Activated CD8-positive, alpha-beta memory T cell treated with anti-CD3 and anti-CD28 coated beads, Interleukin-2, amount 50 U/mL, for 24 hours (primary cell): Measurements from ENCODE around the gene DUOXA2.
"Not testable (repeated sequence)": the region's sequence is repeated elsewhere in the genome, so short reads cannot be mapped to it uniquely, and the experiment has no call there.

ENCODE experiments used
- DNase-seq: peaks from one replicate; pipeline ENCODE4 v3.0.0-alpha.2; 2020; ENCODE audit errors: extremely low read depth

The DUOXA2 gene

DNA sequence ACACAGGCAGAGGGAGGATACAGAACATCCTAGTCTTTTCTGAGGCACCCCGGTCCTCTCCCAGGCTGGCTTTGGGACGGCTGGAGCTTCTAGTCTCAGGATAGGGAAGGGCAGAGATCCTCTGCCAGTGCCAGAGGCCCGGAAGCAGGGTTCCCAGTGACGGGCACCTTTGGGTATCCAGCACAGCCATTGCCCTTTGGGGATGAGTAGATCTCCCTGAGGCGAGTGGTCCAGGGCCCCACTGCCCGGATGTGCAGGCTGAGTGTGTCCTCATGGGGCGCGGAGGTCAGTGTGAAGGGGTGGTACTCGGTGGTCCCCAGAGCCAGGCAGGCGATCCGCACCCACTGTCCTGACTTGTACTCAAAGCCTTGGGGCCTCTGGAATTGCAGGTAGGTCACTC lies 18.5 kb upstream of the DUOXA2 start:
- no peak for DNase-seq

DNA sequence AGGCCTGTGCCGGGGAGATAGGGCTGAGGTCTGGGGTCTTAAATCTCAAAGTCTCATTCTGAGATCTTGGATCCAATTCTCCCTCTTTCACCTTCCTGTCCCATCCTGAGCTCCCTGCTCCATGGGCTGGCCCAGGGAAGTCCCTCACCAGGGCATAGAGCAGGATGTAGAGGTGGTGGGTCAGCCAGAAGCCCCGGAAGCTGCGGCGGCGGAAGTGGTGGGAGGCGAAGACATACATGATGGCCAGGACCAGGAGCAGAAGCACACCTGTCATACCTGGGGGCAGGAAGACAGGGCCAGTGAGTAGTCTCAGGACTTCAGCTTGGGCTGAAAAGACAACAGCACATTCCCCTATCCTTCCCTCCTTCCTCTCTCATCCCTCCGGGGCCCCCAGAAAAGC lies 16.7 kb upstream of the DUOXA2 start:
- no peak for DNase-seq

DNA sequence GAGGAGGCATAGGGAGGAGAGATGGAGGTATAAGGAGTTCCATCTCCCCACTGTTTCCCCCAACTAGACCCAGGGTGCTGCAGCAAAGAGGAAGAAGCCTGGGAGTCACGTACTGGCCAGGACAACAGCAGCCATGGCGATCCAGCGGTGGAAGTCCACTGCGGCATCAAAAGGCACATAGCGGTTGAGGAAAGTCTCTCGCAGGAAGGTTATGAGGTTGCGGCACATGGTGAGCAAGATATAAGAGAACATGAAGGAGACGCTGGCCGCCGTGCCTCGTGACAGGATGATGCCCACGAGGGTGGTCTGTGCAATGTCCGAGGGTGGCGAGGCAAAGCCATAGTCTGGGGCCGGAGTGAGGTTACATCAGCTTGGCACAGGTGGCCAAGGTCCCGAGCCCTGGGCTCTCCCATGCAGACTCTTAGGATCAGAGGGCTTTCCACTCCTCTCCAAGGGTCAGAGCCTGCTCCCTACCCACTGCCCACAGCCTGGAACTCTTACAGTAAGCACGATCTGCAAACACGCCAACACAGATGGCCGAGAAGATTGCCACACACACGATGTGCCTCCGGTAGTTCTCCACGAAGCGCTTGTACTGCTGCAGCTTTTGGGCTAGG lies 14.5 kb upstream of the DUOXA2 start:
- DNase-seq: no peak

DNA sequence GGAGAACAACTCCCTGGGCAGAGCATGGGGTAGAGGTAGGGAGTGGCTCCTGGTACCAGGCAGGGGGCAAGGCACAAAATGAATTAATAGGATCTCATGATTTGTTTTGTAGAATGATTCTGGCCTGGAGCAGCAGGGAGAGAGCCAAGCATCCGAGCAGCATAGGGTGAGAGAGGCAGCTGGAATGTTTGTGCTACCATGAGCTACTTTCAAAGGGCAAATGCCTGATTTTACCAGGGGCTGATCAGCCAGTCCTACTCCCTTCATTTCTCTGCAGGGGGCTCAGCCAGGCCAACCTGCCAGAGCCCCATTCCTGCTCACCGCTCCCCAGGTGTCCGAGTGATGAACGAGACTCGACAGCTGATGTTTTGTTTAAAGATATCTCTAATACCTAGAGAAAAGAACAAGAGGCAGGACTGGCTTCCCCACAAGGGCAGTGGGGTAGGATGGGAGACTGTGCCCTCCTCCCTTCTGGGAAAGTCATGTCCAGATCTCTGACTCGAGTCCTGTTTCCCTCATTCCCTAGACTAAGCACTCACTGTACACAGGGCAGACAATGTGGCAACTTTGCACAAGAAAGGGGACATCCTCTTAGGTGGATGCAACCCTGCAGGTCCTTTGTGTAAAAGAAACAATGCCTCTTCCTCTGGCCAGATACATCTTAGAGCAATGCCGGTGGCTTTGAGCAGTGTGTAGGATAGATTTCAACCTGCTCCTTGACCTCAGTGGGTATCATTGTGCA lies 13.1 kb upstream of the DUOXA2 start:
- DNase-seq: no peak

DNA sequence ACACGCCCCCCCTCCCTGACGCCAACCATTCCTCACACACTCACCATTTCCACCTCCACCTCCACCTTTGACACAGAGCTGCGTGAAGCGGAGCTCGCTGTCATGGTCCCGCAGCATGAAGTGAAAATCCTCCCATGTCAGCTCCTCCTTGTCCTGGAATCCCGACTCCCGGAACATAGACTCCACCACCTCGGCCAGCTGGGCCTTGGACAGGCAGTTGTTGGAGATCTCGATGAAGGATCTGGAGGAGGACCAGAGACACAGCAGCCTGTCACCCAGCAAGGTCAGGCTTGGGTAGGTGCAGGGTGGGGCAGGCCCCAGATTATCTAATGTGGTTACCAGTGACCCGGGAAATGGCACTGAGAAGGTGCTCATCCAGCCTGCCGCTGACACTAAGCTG lies 12.4 kb upstream of the DUOXA2 start:
- no peak for DNase-seq

DNA sequence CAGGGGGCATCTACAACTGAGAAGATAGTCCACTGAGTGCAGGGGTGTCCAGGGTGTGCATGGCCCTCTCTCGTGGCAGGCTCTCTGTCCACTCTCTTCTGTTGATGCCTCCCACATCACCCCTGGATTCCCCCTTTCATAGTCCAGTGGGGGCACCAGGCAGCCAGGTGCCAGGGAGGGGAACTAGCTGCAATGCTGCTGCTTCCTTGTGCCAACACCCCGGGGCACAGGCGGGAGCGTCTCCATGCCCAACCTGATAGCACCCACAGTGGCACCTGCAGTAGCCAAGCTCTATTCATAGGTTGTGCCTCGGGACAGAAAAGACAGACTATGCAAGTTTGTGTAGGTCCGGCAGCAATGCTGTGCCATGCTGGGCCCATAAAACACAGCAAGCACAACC lies 11.9 kb upstream of the DUOXA2 start:
- no peak for DNase-seq

DNA sequence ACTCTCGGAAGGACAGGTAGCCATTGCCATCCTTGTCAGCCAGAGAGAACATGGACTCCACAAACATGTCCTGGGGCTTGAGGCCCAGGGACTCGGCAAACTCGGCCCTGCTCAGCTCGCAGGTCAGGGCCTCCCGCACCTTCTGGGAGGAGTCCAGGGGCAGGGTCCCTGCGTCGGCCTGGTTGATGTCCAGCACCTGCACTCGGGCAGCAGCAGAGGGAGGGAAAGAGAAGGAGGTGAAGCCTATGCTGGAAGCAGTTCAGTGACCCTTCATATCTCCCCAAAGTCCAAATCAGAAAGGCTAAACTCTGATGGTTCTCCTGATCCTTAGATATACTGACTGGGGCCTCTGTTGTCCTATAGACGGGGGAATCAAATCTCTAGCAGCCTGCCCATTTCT lies 10.0 kb upstream of the DUOXA2 start:
- not testable (repeated sequence) for DNase-seq

DNA sequence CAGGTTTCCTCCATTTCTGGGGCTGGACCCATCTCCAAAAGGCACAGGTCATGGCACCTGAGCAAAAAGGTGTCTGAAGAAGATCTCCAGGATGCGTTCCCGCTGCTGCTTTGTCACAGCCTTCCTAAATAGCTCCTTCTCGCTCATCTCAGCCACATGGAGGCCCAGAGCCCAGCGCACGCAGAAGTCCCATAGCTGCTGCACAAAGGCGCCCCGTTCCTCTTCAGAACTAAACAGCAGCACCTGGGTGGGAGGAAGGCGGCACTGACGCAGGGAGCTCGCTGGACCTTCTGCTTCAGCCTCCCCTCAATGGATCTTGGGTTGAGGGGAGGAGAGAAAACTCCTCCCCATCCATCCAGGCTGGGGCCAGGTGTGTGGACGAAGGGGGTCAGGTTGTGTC lies 8.5 kb upstream of the DUOXA2 start:
- no peak for DNase-seq

DNA sequence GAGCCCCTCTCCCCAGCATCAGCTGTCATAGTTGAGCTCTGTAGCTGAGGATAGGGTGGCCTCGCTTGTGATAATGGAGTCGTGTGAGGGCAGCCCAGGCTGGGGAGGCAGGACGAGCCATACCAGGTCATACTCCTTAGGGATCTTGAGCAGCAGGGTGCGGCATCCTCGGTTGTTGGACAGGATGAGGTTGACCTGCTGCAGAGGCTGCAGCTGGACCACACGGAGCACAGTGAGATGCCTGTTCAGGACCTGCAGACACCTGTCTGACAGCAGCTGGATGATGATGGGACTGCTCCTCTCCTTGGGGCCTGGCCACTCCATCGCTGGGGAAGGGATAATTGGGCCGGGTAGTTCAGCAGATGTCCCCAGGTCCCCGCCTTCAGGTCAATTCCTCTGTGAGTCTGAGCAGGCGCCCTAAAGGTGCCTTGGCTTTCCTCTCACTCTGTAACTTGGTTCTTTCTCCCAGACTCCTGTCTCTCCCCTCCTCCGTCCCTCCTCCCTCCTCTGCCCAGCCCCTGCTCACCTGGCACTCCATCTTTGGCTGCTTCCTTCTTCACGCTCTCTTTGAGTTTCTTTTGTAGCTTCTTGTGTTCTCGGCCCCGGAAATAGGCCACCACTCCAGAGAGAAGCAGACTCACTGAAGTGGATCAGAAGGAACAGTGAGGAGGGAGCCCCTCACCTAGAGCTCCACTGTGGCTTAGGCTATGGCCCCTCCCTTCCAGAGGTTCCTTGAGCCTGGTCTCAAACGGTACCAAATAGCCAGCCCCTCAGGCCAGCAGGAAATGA lies 7.9 kb upstream of the DUOXA2 start:
- DNase-seq: no peak

DNA sequence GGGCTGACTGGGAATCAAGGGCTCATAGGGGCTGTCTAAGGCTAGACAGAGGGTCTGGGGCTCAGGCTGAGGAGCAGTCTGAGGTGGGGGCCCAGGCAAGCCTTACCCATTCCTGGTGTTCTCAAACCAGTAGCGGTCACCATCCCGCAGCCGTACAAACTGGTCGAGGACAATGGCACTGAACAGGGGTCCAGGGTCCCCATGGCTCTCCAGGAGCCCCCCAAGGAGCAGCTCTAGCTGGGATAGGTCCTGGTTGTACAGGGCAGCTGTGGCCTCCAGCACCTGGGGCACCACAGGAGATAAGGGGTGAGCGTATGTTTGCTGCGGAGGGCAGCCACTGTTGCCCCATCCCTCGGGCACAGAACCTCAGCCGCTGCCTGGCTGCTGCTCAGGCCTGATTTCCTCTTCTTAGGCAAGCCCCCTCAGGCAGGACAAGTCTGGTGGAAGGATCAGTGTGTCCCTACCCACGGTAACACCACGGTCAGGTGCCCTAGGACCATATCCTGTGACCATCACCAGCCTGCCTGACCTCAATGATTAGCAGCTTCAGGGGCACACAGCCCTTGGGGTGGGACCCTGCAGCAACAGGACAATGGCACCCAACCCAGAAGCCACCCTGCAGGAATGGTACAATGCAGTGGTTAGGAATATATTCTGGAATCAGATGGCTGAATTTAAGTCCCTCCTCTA lies 6.0 kb upstream of the DUOXA2 start:
- DNase-seq: no peak

DNA sequence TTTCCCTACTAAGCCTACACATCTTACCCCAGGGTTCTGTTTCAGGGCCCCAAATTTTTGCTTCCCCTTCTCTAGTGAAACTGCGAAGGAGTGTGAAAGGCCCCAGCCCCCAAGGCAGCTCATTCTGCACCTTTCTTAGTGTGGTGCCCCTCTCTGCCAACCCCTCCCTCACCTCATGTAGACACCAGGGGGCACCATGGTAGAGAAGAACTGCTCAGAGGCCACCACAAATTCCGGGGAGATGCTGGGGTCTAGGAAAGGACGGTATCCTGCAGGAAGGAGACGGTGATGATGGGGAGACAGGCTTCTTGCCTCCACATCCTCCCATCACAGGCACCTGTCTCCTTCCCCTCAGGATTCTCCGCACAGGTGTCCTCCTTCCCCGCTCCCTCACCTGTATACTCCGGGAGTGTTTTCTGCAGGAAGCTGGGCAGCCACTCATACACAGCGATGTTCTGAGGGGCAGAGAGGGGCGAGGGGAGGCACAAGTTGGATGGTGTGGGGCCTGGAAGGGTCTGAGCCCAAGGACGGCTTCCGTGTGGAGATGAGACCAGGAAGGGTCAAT lies 3.8 kb upstream of the DUOXA2 start:
- no peak for DNase-seq

DNA sequence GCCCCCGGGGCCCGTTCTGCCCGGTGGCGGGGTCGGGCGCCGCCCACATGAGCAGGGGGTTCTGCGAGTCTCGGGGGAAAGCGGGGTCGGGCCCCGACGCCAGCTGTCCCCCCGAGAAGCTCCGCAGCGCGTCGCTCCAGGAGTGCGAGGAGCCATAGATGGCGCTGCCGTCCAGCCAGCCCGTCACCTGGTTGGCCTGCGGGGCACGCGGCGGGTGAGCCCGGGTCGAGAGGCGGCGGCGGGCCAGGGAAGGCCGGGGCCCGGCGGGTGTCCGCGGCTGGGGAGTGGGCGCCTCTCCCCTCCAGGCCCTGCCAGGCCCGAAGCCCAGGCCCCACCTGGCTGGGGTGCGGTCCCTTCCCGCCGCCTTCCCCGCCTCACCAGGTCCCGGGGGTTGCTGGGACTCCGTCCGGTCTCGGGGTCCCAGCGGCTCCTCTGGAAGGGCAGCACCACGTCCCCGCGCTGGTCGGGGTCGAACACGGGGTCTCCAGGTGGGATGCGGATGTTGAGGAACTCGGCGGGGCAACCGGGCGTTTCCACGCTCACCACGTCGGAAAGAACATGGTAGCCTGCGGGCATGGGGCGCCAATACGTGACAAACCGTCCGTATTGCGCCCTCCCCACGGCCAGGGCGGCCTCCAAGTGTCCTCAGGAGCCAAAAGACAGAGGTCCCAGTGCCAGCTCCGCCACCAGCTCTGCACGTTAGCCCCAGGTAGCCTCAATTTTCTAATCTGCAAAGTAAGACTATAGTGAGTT lies 2.6 kb upstream of the DUOXA2 start:
- DNase-seq: no peak

DNA sequence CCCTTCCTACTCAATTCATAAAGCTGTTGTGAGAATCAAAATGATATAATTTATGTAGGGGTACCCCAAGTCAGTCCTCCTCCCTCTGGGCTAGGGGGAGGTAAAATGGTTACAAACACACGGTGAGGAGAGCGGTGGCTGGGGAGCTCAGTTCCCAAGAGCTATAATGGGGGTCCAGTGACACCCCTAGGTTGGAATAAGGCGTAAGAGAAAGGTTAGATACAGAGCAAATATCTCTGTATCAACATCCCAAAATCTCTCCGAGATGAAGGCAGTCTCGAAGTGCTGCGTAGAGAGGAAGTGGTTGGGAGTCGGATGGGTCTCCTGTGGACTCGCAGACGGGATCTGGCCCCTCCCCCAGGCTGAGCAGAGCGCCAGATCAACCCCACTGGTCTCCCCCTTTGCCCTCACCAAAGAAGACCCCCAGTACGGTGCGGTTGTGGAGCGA lies 2.0 kb upstream of the DUOXA2 start:
- DNase-seq: no peak

DNA sequence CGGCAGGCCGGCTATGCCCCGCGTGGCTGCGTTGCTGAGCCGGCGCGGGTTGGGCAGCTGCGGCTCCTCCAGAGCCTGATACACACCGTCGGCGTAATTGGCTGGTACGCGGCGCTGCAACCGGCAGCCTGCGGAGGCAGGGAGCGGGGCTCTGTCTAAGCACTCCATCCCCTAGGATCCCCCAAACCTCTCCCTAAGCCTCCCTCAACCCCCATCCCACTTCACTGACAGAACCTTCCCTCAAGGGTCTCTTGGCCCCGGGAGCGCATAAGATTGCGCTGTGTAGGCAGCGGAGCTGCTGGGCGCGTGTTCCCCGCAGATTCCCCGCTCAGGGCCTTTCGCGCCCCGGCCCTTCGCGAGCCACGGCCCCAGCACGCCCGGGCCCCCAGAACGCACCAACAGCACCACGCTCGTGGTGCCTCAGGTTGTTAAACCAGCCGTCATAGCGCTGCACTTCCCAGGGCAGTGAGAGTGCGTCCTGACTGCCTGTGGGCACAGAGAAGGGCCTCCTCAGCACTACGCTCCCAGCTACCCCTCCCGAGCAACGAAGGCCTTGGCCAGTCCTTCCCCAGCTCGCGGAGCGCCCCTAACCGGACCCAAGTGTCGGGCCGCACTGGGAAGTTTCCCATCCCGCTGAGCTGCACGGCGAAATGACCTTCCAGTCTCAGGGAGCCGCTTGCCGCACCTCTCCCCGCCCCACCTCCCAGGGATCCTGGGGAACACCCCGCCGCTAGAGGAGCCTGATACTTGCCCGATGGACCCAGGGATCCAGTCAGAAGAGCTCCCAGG lies 1.3 kb upstream of the DUOXA2 start:
- no peak for DNase-seq

DNA sequence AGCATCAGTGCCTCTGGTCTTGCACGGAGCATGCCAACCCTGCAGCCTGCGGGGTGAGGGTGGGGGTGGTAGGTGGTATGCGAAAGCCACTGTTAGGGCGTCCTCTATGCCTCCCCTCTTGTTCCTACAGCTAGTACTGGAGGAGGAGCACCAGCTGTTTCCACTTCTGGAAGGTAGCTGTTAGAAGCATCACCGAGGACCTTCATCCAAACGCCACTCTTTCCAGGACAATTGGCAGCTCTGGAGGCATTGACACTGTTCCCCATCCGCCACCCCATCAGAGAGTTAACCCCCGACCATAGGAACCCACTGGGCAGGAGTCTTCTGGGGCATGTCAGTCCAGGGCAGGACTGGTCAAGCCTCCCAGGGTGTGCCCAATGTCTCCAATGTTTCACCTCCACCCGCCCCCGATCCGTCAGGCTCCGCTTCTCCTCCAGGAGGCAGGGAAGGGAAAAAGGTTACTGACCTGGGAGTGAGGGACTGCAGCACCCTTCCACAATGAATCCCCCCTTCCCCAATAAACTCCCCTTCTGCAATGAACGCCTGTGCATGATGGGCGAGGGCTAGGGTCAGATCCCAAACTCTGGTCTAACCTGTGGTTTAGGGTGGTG lies 641 bp upstream of the DUOXA2 start:
- no peak for DNase-seq

DNA sequence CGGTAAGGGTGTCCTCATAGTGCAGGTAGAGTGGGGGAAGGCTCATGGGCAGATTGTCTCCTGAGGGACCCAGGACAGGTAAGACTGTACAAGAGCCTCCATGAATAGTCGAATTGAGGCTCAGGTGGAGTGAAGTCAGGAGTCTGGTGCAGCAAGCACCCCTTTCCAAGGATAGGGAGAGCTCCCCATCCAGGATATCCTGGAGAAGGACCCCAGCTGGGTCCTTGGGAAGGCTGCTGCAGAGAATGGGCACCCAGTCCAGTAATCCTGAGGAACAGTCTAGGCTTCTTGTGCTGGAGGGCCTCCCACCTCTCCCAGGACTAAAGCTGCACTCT lies 592 bp downstream of the DUOXA2 start:
- no peak for DNase-seq

DNA sequence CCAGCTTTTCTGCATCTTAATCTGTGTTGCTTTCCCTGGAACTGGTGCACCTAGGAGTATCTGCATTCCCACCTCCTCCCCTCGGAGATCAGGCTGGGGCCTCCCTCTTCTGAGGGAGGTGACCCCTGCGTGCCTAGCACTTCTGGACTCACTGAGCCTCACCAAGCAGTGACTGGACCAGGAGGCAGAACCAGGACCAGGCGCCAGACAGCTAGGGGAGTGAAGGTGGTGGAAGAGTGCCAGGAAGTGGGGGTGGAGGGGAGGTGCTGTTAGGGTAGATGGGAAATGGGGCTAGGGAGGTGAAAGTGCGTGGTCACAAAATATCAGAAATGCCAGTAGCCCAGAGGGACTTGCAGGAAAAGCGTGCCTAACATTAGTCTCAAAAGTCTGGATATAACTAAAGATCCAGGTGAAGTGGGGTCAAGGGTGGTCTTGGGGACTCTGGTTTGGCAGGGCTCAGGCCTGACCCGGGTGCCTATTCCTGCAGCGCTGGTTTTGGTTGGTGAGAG lies 1.2 kb downstream of the DUOXA2 start:
- DNase-seq: no peak

DNA sequence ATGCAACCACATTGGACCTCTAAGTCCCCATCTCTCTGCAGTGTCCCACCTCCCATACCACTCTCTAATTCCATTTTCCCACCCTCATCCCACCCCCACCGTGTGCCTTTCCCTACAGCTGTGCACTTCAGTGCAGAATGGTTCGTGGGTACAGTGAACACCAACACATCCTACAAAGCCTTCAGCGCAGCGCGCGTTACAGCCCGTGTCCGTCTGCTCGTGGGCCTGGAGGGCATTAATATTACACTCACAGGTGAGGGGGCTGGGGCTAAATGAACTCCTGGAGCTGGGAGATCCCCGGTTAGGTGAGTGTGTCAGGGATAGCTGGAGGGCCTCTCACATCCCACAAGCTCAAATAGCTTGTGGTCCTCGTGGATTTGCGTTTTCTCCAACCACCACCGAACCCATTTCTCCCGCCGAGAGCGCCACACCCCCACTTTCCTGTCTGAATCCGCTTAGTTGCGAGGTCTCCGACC lies 1.9 kb downstream of the DUOXA2 start:
- DNase-seq: no peak

DNA sequence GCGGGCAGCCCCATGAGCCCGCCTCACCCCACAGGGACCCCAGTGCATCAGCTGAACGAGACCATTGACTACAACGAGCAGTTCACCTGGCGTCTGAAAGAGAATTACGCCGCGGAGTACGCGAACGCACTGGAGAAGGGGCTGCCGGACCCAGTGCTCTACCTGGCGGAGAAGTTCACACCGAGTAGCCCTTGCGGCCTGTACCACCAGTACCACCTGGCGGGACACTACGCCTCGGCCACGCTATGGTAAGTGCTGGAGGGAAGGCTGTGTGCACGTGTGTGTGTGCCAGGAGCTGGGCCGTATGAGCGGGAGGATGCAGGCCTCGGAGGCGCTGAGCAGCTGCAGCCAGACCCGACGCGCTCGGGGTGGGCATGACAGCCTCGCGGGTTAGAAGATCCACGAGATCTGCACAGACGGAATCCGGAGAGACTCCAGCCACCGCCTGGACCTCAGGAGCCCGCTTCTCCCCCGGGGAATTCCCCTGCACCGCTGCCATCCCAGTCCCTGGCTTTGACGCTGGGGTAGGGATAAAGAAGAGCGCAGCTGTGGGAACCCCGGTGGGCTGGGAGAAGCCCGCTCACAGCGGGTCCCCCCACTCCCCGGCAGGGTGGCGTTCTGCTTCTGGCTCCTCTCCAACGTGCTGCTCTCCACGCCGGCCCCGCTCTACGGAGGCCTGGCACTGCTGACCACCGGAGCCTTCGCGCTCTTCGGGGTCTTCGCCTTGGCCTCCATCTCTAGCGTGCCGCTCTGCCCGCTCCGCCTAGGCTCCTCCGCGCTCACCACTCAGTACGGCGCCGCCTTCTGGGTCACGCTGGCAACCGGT lies 2.6 kb downstream of the DUOXA2 start:
- DNase-seq: no peak
